GM23248 (cell line): ENCODE results near the gene ARNT2. TPM values are rescaled to one million over a fixed set of nuclear protein-coding genes. Genes with fewer than 3 reads are reported as not detected.

ENCODE experiments used
- DNase-seq: peaks from one replicate; pipeline ENCODE4 v3.0.0-alpha.2; 2015
- H2AFZ ChIP-seq: fragments of 200-600 bp; sonication (generic); 2 replicates; pipeline ENCODE4 v1.6.1; 2016; ENCODE audit warnings: antibody characterized with exemption
- H3F3A ChIP-seq: fragments of 200-600 bp; sonication (generic); 2 replicates; pipeline ENCODE4 v1.6.1; 2016; ENCODE audit warnings: mild to moderate bottlenecking, antibody characterized with exemption, mixed run types; ENCODE audit not compliant: insufficient read depth
- H3K27ac ChIP-seq: fragments of 200-600 bp; sonication (generic); 2 replicates; pipeline ENCODE4 v1.5.1; 2016; ENCODE audit warnings: mild to moderate bottlenecking
- H3K27me3 ChIP-seq: fragments of 200-600 bp; sonication (generic); replicated peaks from 2 replicates; pipeline ENCODE4 v1.6.1; 2016; ENCODE audit warnings: mild to moderate bottlenecking; ENCODE audit not compliant: insufficient read depth
- H3K36me3 ChIP-seq: fragments of 200-600 bp; sonication (generic); 2 replicates; pipeline ENCODE4 v1.6.1; 2016; ENCODE audit warnings: low read depth, mild to moderate bottlenecking
- H3K4me1 ChIP-seq: fragments of 200-600 bp; sonication (generic); 2 replicates; pipeline ENCODE4 v1.6.1; 2016; ENCODE audit warnings: mild to moderate bottlenecking; ENCODE audit not compliant: insufficient read depth
- H3K4me2 ChIP-seq: fragments of 200-600 bp; sonication (generic); one replicate; pipeline ENCODE4 v1.6.1; 2016; ENCODE audit warnings: mild to moderate bottlenecking; ENCODE audit not compliant: unreplicated experiment
- H3K4me3 ChIP-seq: fragments of 200-600 bp; sonication (generic); 2 replicates; pipeline ENCODE4 v1.5.1; 2016; ENCODE audit warnings: mild to moderate bottlenecking
- H3K79me2 ChIP-seq: fragments of 200-600 bp; sonication (generic); 2 replicates; pipeline ENCODE4 v1.6.1; 2016; ENCODE audit warnings: mild to moderate bottlenecking; ENCODE audit not compliant: insufficient read depth
- H3K9ac ChIP-seq: fragments of 200-600 bp; sonication (generic); 2 replicates; pipeline ENCODE4 v1.6.1; 2016; ENCODE audit warnings: mild to moderate bottlenecking
- H3K9me2 ChIP-seq: fragments of 200-600 bp; sonication (generic); 2 replicates; pipeline ENCODE4 v1.6.1; 2016; ENCODE audit warnings: mixed run types, mild to moderate bottlenecking, moderate library complexity; ENCODE audit not compliant: insufficient read depth
- H3K9me3 ChIP-seq: fragments of 200-600 bp; sonication (generic); one replicate; pipeline ENCODE4 v1.6.1; 2017; ENCODE audit warnings: low read depth
- H4K20me1 ChIP-seq: fragments of 200-600 bp; sonication (generic); 2 replicates; pipeline ENCODE4 v1.6.0; 2016; ENCODE audit not compliant: insufficient read depth
- EZH2 ChIP-seq: fragments of 200-600 bp; sonication (generic); IDR thresholded peaks from 2 replicates; pipeline ENCODE4 v1.6.1; 2018; ENCODE audit warnings: antibody characterized with exemption, mild to moderate bottlenecking; ENCODE audit not compliant: insufficient read depth, poor library complexity, severe bottlenecking
- EZH2phosphoT487 ChIP-seq: fragments of 200-600 bp; sonication (generic); IDR thresholded peaks from 2 replicates; pipeline ENCODE4 v1.6.1; 2018; ENCODE audit warnings: antibody characterized with exemption, moderate library complexity, mild to moderate bottlenecking, low read depth; ENCODE audit not compliant: insufficient read depth
- WGBS, 2 experiments: methylation state at CpG; one replicate each; pipeline ENCODE4 v1.1.6; 2015 to 2017; ENCODE audit warnings: low lambda C conversion rate in 2 of 2, low coverage in 1 of 2; ENCODE audit errors: missing lambda C conversion rate in 2 of 2; 5-methylcytosine and 5-hydroxymethylcytosine counted together
- in situ Hi-C: fragments of 300-500 bp; cut with MboI; formaldehyde crosslinking; loops from 2 replicates; pipeline ENCODE4 v1.15.0; 2020
- polyA plus RNA-seq: library from polyadenylated mRNA; unstranded; fragments of >200 nt; fragmentation: Nextera tagmentation; extraction: Ambion mirVana; gene quantifications from 2 replicates; pipeline ENCODE4 v1.2.1, GENCODE V29; 2016
- total RNA-seq: library from RNA; depleted of rRNA; stranded (reverse); fragments of >200 nt; shearing (Covaris generic); gene quantifications from 2 replicates; pipeline ENCODE4 v1.2.3, GENCODE V29; 2014

The ARNT2 gene
- total and polyA plus RNA-seq, 2 experiments from 2014 or later, result 9.3 to 23.5 TPM

DNA sequence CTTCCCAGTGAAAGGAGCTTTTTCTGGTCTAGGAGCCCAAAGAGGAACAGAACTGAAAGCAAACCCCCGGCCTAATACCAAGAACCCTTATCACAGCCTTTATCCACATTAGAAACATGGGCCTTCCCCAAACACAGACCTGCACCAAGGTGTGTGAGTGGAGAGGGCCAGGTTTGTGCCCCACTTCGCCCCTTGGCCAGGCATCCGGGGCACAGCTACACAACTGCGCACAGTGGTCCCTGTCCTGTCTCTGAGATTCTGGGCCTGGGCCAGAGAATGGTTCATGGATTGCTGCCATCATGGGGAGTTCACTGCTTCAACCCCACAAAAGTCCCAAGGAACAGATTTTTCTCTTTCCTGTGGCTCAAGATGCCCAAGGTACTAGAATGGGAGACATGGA is 165.5 kb downstream of the ARNT2 start:
- no peak overlapping the region for H3K27ac ChIP-seq
- DNase-seq, result no peak
- no peak overlapping the region for H3K4me3 ChIP-seq
- H2AFZ ChIP-seq, result no peak overlapping the region
- H3K4me2 ChIP-seq, result no peak overlapping the region
- H3K9me3 ChIP-seq, result no peaks in the 10 kb centered on the region
- H3F3A ChIP-seq, result no peaks in the 10 kb centered on the region
- in situ Hi-C loops, result loop anchor here (10.0 kb wide), 2 partner anchors 115 to 205 kb away; partner anchors contain the start of gene CEMIP
- H3K9ac ChIP-seq, result no peak overlapping the region
- WGBS, 2 experiments, result 87 to 89% methylated on average over 4 of the region's 4 CpGs
- H3K27me3 ChIP-seq, result no peaks in the 10 kb centered on the region
- H3K36me3 ChIP-seq, result peaks cover 19% of the 10 kb centered on the region; the same call in 1 of the 2 replicates
- TF ChIP-seq EZH2phosphoT487 (no peak), EZH2 (no peak)
- peaks cover 7% of the 10 kb centered on the region for H3K4me1 ChIP-seq
- H3K79me2 ChIP-seq, result no peaks in the 10 kb centered on the region
- no peaks in the 10 kb centered on the region for H4K20me1 ChIP-seq
- H3K9me2 ChIP-seq, result no peaks in the 10 kb centered on the region

DNA sequence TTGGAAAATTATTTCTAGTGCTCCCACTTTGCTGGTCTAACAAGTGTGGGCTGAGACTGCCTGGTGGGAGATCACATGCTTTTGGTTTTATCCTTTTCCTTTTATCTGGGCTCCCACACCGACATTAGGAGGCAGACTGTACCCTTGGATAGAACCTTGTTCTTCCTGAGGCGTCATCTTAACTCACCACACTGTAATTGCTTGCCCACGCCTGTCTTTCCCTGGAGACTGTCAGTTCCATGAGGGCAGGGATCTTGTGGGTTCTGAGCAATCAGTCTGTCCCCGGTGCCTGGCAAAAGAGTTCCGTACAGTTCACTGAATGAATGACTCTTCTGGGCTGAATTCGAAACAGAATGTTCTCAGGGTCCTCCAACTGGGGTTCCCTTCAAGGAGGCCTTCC is 166.4 kb downstream of the ARNT2 start:
- H3K9me3 ChIP-seq, result no peaks in the 10 kb centered on the region
- no peak overlapping the region for H3K9ac ChIP-seq
- H3K79me2 ChIP-seq, result no peaks in the 10 kb centered on the region
- no peaks in the 10 kb centered on the region for H3F3A ChIP-seq
- TF ChIP-seq EZH2phosphoT487 (no peak), EZH2 (no peak)
- no peak overlapping the region for H2AFZ ChIP-seq
- no peaks in the 10 kb centered on the region for H3K27me3 ChIP-seq
- no peak overlapping the region for H3K4me2 ChIP-seq
- no peak overlapping the region for H3K4me3 ChIP-seq
- H3K36me3 ChIP-seq, result peaks cover 23% of the 10 kb centered on the region
- H3K27ac ChIP-seq, result no peak overlapping the region
- H4K20me1 ChIP-seq, result no peaks in the 10 kb centered on the region
- in situ Hi-C loops, result no loop called here
- DNase-seq, result no peak
- 82 to 84% methylated on average over 6 of the region's 6 CpGs for WGBS, 2 experiments
- peaks cover 7% of the 10 kb centered on the region for H3K4me1 ChIP-seq
- no peaks in the 10 kb centered on the region for H3K9me2 ChIP-seq

DNA sequence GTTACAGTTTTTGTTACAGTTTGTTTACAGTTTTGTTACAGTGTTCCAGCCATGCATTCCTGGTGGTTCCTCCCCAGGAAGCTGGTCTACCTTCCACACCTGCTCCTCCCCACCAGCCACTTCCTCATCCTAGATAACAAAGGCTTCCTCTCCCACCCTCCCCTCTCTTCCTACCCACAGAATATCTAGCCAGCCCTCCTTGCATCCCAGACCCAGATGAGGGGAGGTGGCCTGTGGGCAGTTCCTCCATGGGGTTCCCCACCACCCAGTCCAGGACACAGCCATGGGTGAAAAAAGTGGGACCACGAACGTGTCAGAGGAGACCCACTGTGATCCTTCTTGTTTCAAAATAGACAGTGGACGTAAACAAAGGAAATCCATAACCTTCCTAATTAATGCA is 168.2 kb downstream of the ARNT2 start:
- WGBS, 2 experiments, result 91 to 93% methylated on average over 3 of the region's 3 CpGs
- Histone ChIP-seq H3K4me1 (peaks cover 7% of the 10 kb centered on the region), H3K4me2 (no peak overlapping the region), H3K36me3 (peaks cover 11% of the 10 kb centered on the region), H2AFZ (no peak overlapping the region), H3K9ac (no peak overlapping the region), H3K9me2 (no peaks in the 10 kb centered on the region), H3K79me2 (no peaks in the 10 kb centered on the region), H3K27ac (no peak overlapping the region), H3F3A (no peaks in the 10 kb centered on the region), H4K20me1 (no peaks in the 10 kb centered on the region), H3K4me3 (no peak overlapping the region), H3K27me3 (no peaks in the 10 kb centered on the region), H3K9me3 (no peaks in the 10 kb centered on the region)
- DNase-seq, result no peak
- TF ChIP-seq EZH2phosphoT487 (no peak), EZH2 (no peak)
- in situ Hi-C loops, result no loop called here

GRCh38 chr15:80573606-80574005 is 169.4 kb downstream of the ARNT2 start:
- Histone ChIP-seq H3K36me3 (peaks cover 11% of the 10 kb centered on the region), H3K9me2 (no peaks in the 10 kb centered on the region), H3F3A (no peaks in the 10 kb centered on the region), H3K4me3 (no peak overlapping the region), H4K20me1 (no peaks in the 10 kb centered on the region), H3K9ac (no peak overlapping the region), H3K4me2 (no peak overlapping the region), H3K79me2 (no peaks in the 10 kb centered on the region), H2AFZ (no peak overlapping the region), H3K9me3 (no peaks in the 10 kb centered on the region), H3K4me1 (no peaks in the 10 kb centered on the region), H3K27ac (no peak overlapping the region), H3K27me3 (no peaks in the 10 kb centered on the region)
- TF ChIP-seq EZH2 (no peak), EZH2phosphoT487 (no peak)
- DNase-seq, result no peak
- in situ Hi-C loops, result no loop called here
- WGBS, 2 experiments, result 89 to 94% methylated on average over 4 of the region's 4 CpGs

- H3F3A ChIP-seq, result no peaks in the 10 kb centered on the region
- 86% methylated on average over 6 of the region's 6 CpGs for WGBS, 2 experiments
- H3K36me3 ChIP-seq, result peaks cover 11% of the 10 kb centered on the region
Observed at GRCh38 chr15:80574590-80574989, 170.4 kb downstream of the ARNT2 start.

More at GRCh38 chr15:80574590-80574989, 170.4 kb downstream of the ARNT2 start:
- Histone ChIP-seq H3K27me3 (no peaks in the 10 kb centered on the region), H3K4me3 (no peak overlapping the region), H4K20me1 (no peaks in the 10 kb centered on the region), H3K4me1 (no peaks in the 10 kb centered on the region), H3K79me2 (no peaks in the 10 kb centered on the region), H3K9me2 (no peaks in the 10 kb centered on the region), H2AFZ (no peak overlapping the region), H3K27ac (no peak overlapping the region), H3K4me2 (no peak overlapping the region), H3K9me3 (no peaks in the 10 kb centered on the region), H3K9ac (no peak overlapping the region)
- DNase-seq, result no peak
- in situ Hi-C loops, result no loop called here
- TF ChIP-seq EZH2, result no peak
- TF ChIP-seq EZH2phosphoT487, result no peak
